HG03045 (cell line): ENCODE results near the gene MSH2.
"Not testable (repeated sequence)": the region's sequence is repeated elsewhere in the genome, so short reads cannot be mapped to it uniquely, and the experiment has no call there.

ENCODE experiments used
- ATAC-seq: cut with Tn5 transposase; IDR thresholded peaks from one replicate; pipeline ENCODE4 v1.9.1; 2021; ENCODE audit warnings: mild to moderate bottlenecking, moderate library complexity; ENCODE audit not compliant: unreplicated experiment

MSH2 gene

GRCh38 chr2:47406649-47407330 is 3.8 kb downstream of the MSH2 start:
- ATAC-seq: not testable (repeated sequence)

- not testable (repeated sequence) for ATAC-seq
Observed at GRCh38 chr2:47407976-47408375, 5.0 kb downstream of the MSH2 start.

DNA sequence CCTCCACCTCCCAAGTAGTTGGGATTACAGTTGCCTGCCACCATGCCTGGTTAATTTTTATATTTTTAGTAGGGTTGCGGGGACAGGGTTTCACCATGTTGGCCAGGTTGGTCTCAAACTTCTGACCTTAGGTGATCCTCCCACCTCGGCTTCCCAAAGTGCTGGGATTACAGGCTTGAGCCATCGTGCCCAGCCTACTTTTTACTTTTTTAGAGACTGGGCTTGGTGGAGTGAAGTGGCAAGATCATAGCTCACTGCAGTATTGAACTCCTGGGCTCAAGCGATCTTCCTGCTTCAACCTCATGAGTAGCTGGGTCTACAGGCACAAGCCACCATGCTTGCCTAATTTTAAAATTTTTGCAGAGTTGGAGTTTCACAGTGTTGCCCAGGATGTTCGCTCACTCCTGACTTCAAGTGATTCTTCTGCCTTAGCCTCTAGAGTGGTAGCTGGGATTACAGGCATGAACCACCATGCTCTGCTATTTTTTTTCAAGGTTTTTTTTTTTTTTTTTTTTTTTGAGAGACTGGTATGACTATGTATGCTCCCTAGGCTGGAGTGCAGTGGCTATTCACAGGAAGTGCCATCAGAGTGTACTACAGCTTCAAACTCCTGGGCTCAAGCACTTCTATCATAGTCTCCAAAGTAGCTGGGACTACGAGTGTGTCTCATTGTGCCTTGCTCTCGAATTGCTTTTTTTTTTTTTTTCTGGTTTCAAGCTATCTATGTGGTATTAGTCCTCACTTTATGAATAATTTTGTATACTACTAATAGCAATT is 11.9 kb downstream of the MSH2 start:
- no peak for ATAC-seq

GRCh38 chr2:47420214-47420613 is 17.3 kb downstream of the MSH2 start:
- no peak for ATAC-seq

GRCh38 chr2:47420683-47421082 is 17.7 kb downstream of the MSH2 start:
- not testable (repeated sequence) for ATAC-seq

DNA sequence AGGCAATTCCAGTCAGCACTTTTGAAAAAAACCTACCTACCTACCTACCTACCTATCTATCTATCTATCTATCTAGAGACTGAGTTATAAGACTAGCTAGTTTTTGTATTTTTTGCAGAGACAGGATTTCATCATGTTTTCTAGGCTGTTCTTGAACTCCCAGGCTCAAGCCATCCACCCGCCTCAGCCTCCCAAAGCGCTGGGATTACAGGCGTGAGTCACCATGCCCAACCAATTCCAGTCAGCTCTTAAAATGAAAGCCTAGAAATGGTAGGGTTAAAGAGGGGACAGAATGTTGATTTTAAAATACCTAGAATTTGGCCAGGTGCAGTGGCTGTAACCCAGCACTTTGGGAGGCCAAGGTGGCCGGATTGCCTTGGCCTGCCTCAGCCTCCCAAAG is 19.1 kb downstream of the MSH2 start:
- ATAC-seq: no peak

- ATAC-seq: no peak
Observed at GRCh38 chr2:47422560-47422959, 19.6 kb downstream of the MSH2 start.

DNA sequence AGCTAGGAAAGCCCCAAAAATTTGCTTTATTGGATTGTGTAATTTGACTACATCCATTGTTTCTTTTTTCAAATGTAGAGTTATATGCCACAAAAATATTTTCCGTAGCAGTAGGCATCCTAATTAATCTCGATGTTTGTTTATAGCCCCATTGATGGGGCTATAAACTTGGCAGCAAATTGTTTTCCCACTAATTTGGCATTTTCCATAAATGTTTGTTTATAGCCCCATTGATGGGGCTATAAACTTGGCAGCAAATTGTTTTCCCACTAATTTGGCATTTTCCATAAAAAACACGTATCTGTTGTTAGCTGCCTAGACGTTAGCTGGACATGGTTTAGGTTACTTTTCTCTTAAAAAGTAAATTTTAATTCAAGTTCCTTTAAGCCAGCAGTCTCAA is 23.8 kb downstream of the MSH2 start:
- ATAC-seq: no peak

- ATAC-seq: no peak
Observed at GRCh38 chr2:47429795-47430194, 26.8 kb downstream of the MSH2 start.

DNA sequence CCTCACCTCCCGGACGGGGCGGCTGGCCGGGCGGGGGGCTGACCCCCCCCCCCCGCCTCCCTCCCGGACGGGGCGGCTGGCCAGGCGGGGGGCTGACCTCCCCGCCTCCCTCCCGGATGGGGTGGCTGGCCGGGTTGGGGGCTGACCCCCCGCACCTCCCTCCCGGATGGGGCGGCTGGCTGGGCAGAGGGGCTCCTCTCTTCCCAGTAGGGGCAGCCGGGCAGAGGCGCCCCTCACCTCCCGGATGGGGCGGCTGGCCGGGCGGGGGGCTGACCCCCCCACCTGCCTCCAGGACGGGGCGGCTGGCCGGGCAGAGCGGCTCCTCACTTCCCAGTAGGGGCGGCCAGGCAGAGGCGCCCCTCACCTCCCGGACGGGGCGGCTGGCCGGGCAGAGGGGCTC is 30.1 kb downstream of the MSH2 start:
- not testable (repeated sequence) for ATAC-seq

GRCh38 chr2:47433445-47433844 is 30.5 kb downstream of the MSH2 start:
- ATAC-seq: not testable (repeated sequence)

- ATAC-seq: no peak
Observed at GRCh38 chr2:47437287-47437686, 34.3 kb downstream of the MSH2 start.

- no peak for ATAC-seq
Observed at GRCh38 chr2:47438106-47438505, 35.1 kb downstream of the MSH2 start.

DNA sequence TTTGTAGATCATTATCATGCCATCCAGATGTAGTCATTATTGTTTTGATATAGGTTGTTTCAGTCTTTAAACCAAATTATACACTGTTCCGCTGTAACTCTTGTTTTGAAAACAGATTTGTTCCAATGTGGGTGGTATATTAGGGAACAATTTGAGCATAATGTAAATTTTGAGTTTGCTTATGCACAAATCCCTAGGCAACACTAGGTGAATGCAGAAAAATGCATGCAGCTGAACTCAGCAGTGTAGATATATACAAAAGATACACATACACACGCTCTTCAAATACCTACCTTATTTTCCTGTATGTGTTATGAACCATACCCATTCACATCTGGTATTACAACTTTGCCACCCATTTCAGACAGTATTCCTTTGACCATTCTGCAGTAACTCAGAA is 35.8 kb downstream of the MSH2 start:
- no peak for ATAC-seq

DNA sequence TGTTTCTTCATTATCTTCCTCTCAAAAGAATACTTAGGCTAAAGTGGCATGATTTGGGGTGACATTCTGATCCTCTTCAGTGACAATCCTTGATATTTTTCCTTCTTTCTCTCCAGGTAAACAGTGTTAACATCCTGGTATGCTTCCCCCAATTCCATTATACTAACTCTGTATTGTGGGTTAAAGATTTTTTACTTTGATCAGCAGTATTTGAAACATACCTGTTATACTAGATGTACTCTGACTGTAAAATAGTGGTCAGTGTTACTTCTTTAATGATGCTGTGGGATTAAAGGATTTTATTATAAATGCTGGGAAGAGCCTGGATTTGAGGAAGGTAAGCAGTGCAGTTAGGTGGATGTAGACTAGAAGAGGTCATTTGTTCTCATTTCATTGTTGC is 48.8 kb downstream of the MSH2 start:
- ATAC-seq: no peak

GRCh38 chr2:47452761-47453160 is 49.8 kb downstream of the MSH2 start:
- ATAC-seq: no peak

GRCh38 chr2:47454818-47455217 is 51.9 kb downstream of the MSH2 start:
- not testable (repeated sequence) for ATAC-seq

DNA sequence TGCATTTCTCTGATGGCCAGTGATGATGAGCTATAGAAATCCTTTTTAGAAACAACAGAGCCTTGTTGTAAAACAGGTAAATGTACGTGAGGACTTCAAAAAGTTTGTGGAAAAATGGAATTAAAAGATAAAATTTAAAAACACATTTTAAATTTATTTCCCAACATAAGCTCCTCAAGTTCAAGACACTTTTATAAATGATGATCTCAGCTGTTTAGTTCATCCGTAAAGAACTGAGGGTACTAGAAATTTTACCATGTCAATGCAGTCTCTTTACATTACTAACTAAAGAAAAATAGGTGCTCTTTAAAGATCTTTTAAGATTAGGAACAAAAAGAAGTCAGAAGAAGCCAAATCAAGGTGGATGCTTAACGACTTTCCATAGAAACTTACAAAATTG is 52.5 kb downstream of the MSH2 start:
- ATAC-seq: no peak

DNA sequence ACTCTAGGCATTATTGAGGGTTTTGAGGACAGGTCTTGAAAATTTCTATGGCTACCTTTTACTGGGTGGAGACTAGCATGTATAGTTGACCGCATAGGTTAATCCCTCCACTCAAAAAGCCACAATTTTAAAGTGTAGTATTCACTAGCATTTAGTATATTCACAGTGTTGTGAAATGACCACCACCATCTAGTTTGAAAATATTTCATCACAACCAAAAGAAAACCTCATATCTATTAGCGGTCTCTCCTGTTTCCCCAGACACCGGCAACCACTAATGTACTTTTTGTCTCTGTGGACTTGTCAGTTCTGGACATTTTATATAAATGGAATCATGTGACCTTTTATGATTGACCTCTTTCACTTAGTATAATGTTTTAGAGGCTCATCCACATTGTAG is 53.9 kb downstream of the MSH2 start:
- ATAC-seq: no peak

DNA sequence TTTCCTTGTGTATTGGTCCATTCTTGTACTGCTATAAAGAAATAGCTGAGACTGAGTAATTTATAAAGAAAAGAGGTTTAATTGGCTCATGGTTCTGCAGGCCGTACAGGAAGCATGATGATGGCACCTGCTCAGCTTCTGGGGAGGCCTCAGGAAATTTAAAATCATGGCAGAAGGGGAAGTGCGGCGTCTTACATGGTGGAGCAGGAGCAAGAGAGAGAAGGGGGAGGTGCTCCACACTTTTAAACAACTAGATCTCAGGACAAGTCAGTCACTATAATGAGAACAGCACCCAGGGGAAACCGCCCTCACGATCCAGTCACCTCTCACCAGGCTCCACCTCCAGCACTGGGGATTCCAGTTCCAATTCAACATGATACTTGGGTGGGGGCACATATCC is 54.3 kb downstream of the MSH2 start:
- no peak for ATAC-seq

- ATAC-seq: no peak
Observed at GRCh38 chr2:47459021-47459420, 56.1 kb downstream of the MSH2 start.

DNA sequence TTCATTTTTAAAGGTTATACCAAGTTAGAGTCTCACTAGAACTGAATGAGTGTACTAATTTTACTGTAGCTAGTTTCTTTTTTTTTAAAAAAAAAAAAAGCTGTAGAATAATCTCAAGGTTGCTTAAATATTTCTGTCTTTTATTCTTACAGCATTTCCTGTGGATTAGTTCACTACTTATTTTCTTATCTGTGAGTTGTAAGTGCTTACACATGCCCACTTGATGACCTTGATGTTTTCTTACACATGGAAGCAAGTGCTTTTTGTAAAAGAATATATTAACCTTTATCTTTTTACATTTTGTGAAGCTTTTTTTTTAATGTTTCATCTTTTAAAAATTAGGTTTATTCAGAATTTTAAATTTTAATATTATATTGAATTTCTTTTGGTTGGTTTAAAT is 57.8 kb downstream of the MSH2 start:
- no peak for ATAC-seq
